Stimulated activated naive CD4-positive, alpha-beta T cell (primary cell): ENCODE results near the gene RFK.
"Not testable (repeated sequence)": the region's sequence is repeated elsewhere in the genome, so short reads cannot be mapped to it uniquely, and the experiment has no call there.

Experiments used
- DNase-seq, 6 experiments: peaks; one replicate each; lab custom pipeline; 2025; lab: John Stamatoyannopoulos, UW

RFK gene

GRCh38 chr9:76394195-76394959 lies at the start of gene RFK:
RFK (minus strand) TSS chr9:76394426; CDS start chr9:76394171, 255 bp downstream.
- peak; percentile 87 to 97 (median 93) for DNase-seq

GRCh38 chr9:76443887-76444286 lies 49.7 kb upstream of the RFK start:
- no peak for DNase-seq

GRCh38 chr9:76441551-76442322 lies 47.5 kb upstream of the RFK start:
- no peak for DNase-seq

GRCh38 chr9:76438841-76439588 lies 44.8 kb upstream of the RFK start:
- no peak for DNase-seq

- DNase-seq: not testable (repeated sequence)
Measured at GRCh38 chr9:76437017-76437699, 42.9 kb upstream of the RFK start.

- not testable (repeated sequence) for DNase-seq
Measured at GRCh38 chr9:76434897-76435296, 40.7 kb upstream of the RFK start.

GRCh38 chr9:76433836-76434235 lies 39.6 kb upstream of the RFK start:
- no peak for DNase-seq

GRCh38 chr9:76433406-76433805 lies 39.2 kb upstream of the RFK start:
- DNase-seq: no peak

GRCh38 chr9:76431601-76432000 lies 37.4 kb upstream of the RFK start:
- no peak for DNase-seq

GRCh38 chr9:76426807-76427419 lies 32.7 kb upstream of the RFK start:
- DNase-seq: no peak

GRCh38 chr9:76425677-76426453 lies 31.6 kb upstream of the RFK start:
- no peak for DNase-seq

- no peak for DNase-seq
Measured at GRCh38 chr9:76424491-76424890, 30.3 kb upstream of the RFK start.

- no peak for DNase-seq
Measured at GRCh38 chr9:76423216-76424177, 29.3 kb upstream of the RFK start.

- no peak for DNase-seq
Measured at GRCh38 chr9:76419782-76420380, 25.7 kb upstream of the RFK start.

- no peak for DNase-seq
Measured at GRCh38 chr9:76417394-76417793, 23.2 kb upstream of the RFK start.

- DNase-seq: no peak
Measured at GRCh38 chr9:76415731-76416130, 21.5 kb upstream of the RFK start.

GRCh38 chr9:76415154-76415553 lies 20.9 kb upstream of the RFK start:
- DNase-seq: no peak

- no peak for DNase-seq
Measured at GRCh38 chr9:76414661-76415060, 20.4 kb upstream of the RFK start.

GRCh38 chr9:76413658-76414057 lies 19.4 kb upstream of the RFK start:
- DNase-seq: no peak
